Ramos (cell line): Measurements from ENCODE around the gene SCP2.

Experiments used
- in situ Hi-C: fragments of 300-500 bp; cut with MboI; formaldehyde crosslinking; loops from one replicate; pipeline ENCODE4 v1.14.3; 2022; ENCODE audit warnings: low sequenced_read_pairs; ENCODE audit not compliant: unreplicated experiment

SCP2 gene

GRCh38 chr1:53025034-53025768 is 98.1 kb downstream of the SCP2 start:
- in situ Hi-C loops: no loop called here

GRCh38 chr1:53025769-53026112 is 98.7 kb downstream of the SCP2 start:
- in situ Hi-C loops: no loop called here

DNA sequence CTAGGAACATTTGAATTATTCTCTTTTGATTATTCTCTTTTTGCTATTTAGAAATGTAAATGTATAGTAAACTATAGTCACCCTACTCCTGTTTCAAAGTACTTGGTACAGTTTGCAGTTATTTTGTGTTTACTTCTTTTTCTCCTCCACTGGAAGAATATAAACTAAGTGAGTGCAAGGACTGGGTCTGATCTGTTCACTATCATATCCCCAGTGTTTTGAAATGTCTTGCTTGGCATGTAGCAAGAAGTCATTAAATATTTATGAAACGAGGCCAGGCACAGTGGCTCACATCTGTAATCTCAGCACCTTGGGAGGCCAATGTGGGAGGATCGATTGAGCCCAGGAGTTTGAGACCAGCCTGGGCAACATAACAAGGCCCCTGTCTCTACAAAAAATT is 99.2 kb downstream of the SCP2 start:
- in situ Hi-C loops: no loop called here

- in situ Hi-C loops: no loop called here
Observed at GRCh38 chr1:53031732-53032131, 104.7 kb downstream of the SCP2 start.

DNA sequence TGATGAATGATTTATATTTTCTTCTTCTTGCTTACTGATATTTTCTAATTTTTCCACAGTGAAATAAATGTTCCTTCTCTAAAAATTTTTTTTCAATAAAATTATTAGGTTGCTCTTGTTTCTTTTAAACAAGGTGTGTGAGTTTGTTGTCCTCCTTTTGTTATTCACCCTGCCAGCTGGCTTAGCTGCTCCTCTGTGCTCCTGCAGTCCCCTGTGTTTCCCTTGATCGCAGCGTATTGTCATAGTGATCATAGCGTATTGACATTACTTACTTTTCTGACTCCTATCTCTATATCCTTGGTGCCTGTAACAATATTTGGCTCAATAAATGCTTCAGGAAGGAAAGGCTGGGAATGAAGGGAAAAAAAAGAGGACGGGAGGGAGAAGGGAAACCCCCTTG is 110.1 kb downstream of the SCP2 start:
- in situ Hi-C loops: no loop called here

GRCh38 chr1:53038566-53038965 is 111.5 kb downstream of the SCP2 start:
- in situ Hi-C loops: no loop called here

DNA sequence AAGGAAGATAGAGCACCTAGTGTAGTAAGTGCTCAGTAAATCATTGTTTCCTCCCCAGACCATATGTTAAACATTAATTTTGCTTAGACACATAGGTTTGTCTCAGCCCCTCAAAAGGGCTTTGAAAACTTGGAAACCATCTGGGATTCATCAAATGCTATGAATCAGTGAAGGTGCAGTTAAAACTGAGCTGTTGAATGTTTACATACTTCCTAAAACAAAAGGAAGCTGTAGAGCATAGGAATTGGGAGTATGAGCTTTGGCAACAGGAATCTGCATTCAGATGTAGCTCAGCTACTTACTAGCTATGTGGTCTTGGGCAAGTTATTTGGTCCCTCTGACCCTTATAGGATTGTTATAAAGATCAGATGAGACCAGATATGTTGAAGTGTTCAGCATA is 116.2 kb downstream of the SCP2 start:
- in situ Hi-C loops: no loop called here

- in situ Hi-C loops: no loop called here
Observed at GRCh38 chr1:53044926-53045325, 117.8 kb downstream of the SCP2 start.

DNA sequence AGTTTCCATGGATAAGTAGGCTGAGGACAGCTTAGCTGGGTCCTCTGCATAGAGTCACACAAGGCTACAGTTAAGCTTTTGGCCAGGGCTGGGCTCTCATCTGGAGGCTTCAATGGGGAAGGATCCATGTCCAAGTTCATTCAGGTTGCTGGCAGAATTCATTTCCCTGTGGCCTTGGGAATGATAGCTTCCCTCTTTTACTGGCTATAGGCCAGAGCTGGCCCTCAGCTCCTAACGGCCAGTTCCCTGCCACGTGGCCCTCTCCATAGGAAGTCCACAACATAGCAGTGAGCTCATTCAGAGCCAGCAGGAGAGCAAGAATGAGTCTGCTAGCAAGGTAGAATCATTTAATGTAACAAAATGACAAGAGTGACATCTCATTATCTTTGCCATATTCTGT is 119.9 kb downstream of the SCP2 start:
- in situ Hi-C loops: no loop called here

GRCh38 chr1:53047737-53048736 is 121.0 kb downstream of the SCP2 start:
- in situ Hi-C loops: no loop called here

- in situ Hi-C loops: no loop called here
Observed at GRCh38 chr1:53048960-53049573, 122.0 kb downstream of the SCP2 start.

DNA sequence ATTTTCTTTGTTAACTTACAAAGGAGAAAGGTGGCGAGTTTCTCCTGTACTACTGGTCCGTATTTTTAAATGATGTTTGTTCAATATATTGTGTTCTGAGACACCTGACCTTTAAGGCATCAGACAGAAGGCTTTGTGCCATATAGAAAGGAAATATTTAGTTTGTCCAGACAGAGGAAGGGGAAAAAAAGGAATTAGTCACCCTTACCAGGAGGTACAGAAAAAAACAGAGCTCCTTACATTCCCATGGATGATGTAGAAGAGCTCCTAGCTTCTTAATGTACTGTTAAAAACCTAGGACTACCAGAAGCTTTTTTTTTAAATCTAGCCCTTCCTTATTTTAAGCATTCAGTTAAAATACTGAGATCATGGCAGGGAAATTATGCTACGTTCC is 122.5 kb downstream of the SCP2 start:
- in situ Hi-C loops: no loop called here

GRCh38 chr1:53050310-53050709 is 123.2 kb downstream of the SCP2 start:
- in situ Hi-C loops: no loop called here

DNA sequence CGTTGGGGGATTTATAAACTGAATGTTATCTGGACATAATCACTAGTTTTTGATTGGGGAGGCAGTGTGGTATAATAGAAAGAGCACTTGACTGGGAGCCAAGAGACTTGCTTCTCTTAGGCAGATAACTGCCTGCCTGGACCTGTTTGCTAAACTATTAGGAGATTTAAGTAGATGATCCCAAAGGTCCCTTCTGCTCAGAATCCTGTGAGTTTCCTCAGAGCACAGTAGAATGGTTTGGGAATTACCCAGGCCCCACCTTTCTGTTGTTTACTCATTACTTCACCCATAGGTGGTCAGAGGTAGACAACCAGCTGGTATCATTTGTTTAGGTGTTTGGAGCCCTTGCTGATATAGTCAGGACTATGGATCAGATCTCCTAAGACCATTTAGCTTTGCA is 124.6 kb downstream of the SCP2 start:
- in situ Hi-C loops: no loop called here

GRCh38 chr1:53057127-53057526 is 130.1 kb downstream of the SCP2 start:
- in situ Hi-C loops: no loop called here

- in situ Hi-C loops: no loop called here
Observed at GRCh38 chr1:53060579-53060978, 133.5 kb downstream of the SCP2 start.

GRCh38 chr1:53061123-53061858 is 134.2 kb downstream of the SCP2 start:
- in situ Hi-C loops: no loop called here

- in situ Hi-C loops: no loop called here
Observed at GRCh38 chr1:53061859-53062707, 135.0 kb downstream of the SCP2 start, which contains the start of gene PODN. TSS of gene PODN (plus strand) at chr1:53062213. CDS start at chr1:53069856, 7,643 bp downstream.
